Thyroid gland (tissue), 4 donors: ENCODE measurements around the gene CX3CL1. TPM values are rescaled to one million over a fixed set of nuclear protein-coding genes. Genes with fewer than 3 reads are reported as not detected.
A peak's percentile ranks its signal among the peaks of the same experiment; 100 is the strongest.
"Not testable (repeated sequence)": the region's sequence is repeated elsewhere in the genome, so short reads cannot be mapped to it uniquely, and the experiment has no call there.

Experiments used
- DNase-seq, 2 donors: peaks; one replicate each; pipeline ENCODE4 v3.0.0-alpha.2; 2019
- H3K27ac ChIP-seq, 3 donors: fragments of 200-600 bp; sonication (generic); 1 replicate in 2 of 3; 2 replicates in 1 of 3; pipeline ENCODE4 v1.5.1; 2016 to 2019; ENCODE audit warnings: mild to moderate bottlenecking in 1 of 3, moderate library complexity in 1 of 3
- H3K27me3 ChIP-seq: fragments of 200-600 bp; sonication (generic); one replicate; pipeline ENCODE4 v1.5.1; 2019
- H3K36me3 ChIP-seq, 2 donors: fragments of 200-600 bp; sonication (generic); one replicate each; pipeline ENCODE4 v1.5.1; 2016 to 2019
- H3K4me1 ChIP-seq, 2 donors: fragments of 200-600 bp; sonication (generic); one replicate each; pipeline ENCODE4 v1.5.1; 2017 to 2019
- H3K4me3 ChIP-seq, 3 donors: fragments of 200-600 bp; sonication (generic); replicated peaks in 1 of 3; 1 replicate in 2 of 3; 2 replicates in 1 of 3; pipeline ENCODE4 v1.5.1; 2016; ENCODE audit warnings: mild to moderate bottlenecking in 1 of 3
- H3K9me3 ChIP-seq: fragments of 200-600 bp; sonication (generic); one replicate; pipeline ENCODE4 v1.5.1; 2017
- CTCF ChIP-seq, 6 experiments: fragments of 200-600 bp in 3 of 6; fragments of 450-650 bp in 3 of 6; sonication (generic) in 3 of 6; IDR thresholded peaks; one replicate each; pipeline ENCODE4 v1.5.1; 2016 to 2019; ENCODE audit warnings: antibody characterized with exemption in 6 of 6, mild to moderate bottlenecking in 2 of 6, inconsistent platforms in 1 of 6, moderate library complexity in 1 of 6
- POLR2A ChIP-seq, 2 donors: fragments of 450-650 bp; IDR thresholded peaks; one replicate each; pipeline ENCODE4 v1.6.1; 2017; ENCODE audit warnings: antibody characterized with exemption in 2 of 2, mild to moderate bottlenecking in 2 of 2, moderate library complexity in 1 of 2
- WGBS, 2 donors: methylation state at CpG; one replicate each; pipeline ENCODE4 v1.1.5; 2017; 5-methylcytosine and 5-hydroxymethylcytosine counted together
- intact Hi-C: fragments of 100-400 bp; cut with DNase I; formaldehyde crosslinking; loops from one replicate; pipeline ENCODE4 v1.15.1; 2023
- total RNA-seq, 4 donors: library from RNA; depleted of rRNA; stranded (reverse); fragments of >200 nt; gene quantifications; one replicate each; pipeline ENCODE4 v1.2.3, GENCODE V29; 2016

The CX3CL1 gene
- total RNA-seq, 4 donors from 2014 or later = 3.3 to 12.6 (median 10.9) TPM

- Histone ChIP-seq H3K4me1 (peaks cover 5 to 44% of the 10 kb centered on the region in 2 donors), H3K27me3 (no peaks in the 10 kb centered on the region), H3K27ac (peak overlapping the region; percentile 74 to 91 (median 78)), H3K9me3 (no peaks in the 10 kb centered on the region), H3K36me3 (no peaks in the 10 kb centered on the region), H3K4me3 (peak overlapping the region in 1 of 3 donors; percentile 44)
- DNase-seq = no peak
- intact Hi-C loops = no loop called here
- no peak for TF ChIP-seq CTCF (IDR thresholded peaks at IDR 0.05)
- no peak for TF ChIP-seq POLR2A (IDR thresholded peaks at IDR 0.05)
- 70 to 74% methylated on average over 8 to 9 of the region's 9 CpGs for WGBS, 2 donors
Measured at GRCh38 chr16:57373117-57373947, 1.0 kb downstream of the CX3CL1 start.

GRCh38 chr16:57374067-57374534, 1.8 kb downstream of the CX3CL1 start:
- H3K4me1 ChIP-seq = peaks cover 5 to 44% of the 10 kb centered on the region in 2 donors
- intact Hi-C loops = no loop called here
- 52 to 53% methylated on average over 9 of the region's 9 CpGs for WGBS, 2 donors
- TF ChIP-seq CTCF (IDR thresholded peaks at IDR 0.05) (no peak), POLR2A (IDR thresholded peaks at IDR 0.05) (no peak)
- DNase-seq = peak; percentile 15 to 19
- peak overlapping the region; percentile 3 to 91 (median 78) for H3K27ac ChIP-seq
- H3K4me3 ChIP-seq = peak overlapping the region in 1 of 3 donors; percentile 44
- H3K36me3 ChIP-seq = no peaks in the 10 kb centered on the region
- H3K27me3 ChIP-seq = no peaks in the 10 kb centered on the region
- H3K9me3 ChIP-seq = no peaks in the 10 kb centered on the region

- H3K27me3 ChIP-seq, H3K4me3 ChIP-seq, DNase-seq, H3K36me3 ChIP-seq, H3K9me3 ChIP-seq: not testable (repeated sequence)
- 83 to 90% methylated on average over 8 of the region's 8 CpGs for WGBS, 2 donors
- peak overlapping the region in 1 of 3 donors; percentile 17 for H3K27ac ChIP-seq
- intact Hi-C loops = loop anchor here (5.0 kb wide), 1 partner anchor 37 kb away; no protein-coding TSS in a partner anchor
- H3K4me1 ChIP-seq = peaks cover 5 to 44% of the 10 kb centered on the region in 2 donors
Measured at GRCh38 chr16:57374925-57375465, 2.7 kb downstream of the CX3CL1 start.

GRCh38 chr16:57376313-57376818, 4.1 kb downstream of the CX3CL1 start:
- intact Hi-C loops = loop anchor here (5.0 kb wide), 1 partner anchor 36 kb away; no protein-coding TSS in a partner anchor
- H3K4me1 ChIP-seq = peaks cover 5 to 51% of the 10 kb centered on the region in 2 donors
- H3K9me3 ChIP-seq = no peaks in the 10 kb centered on the region
- no peak for DNase-seq
- no peaks in the 10 kb centered on the region for H3K36me3 ChIP-seq
- H3K4me3 ChIP-seq = no peak overlapping the region
- no peak overlapping the region for H3K27ac ChIP-seq
- no peaks in the 10 kb centered on the region for H3K27me3 ChIP-seq
- WGBS, 2 donors = 92 to 93% methylated on average over 3 of the region's 3 CpGs
- TF ChIP-seq POLR2A (IDR thresholded peaks at IDR 0.05) = no peak
- no peak for TF ChIP-seq CTCF (IDR thresholded peaks at IDR 0.05)

- no peak overlapping the region for H3K4me3 ChIP-seq
- peaks cover 0 to under 1% of the 10 kb centered on the region in 2 donors for H3K36me3 ChIP-seq
- TF ChIP-seq POLR2A (IDR thresholded peaks at IDR 0.05) (no peak), CTCF (IDR thresholded peaks at IDR 0.05) (no peak)
- H3K27me3 ChIP-seq = no peaks in the 10 kb centered on the region
- intact Hi-C loops = loop anchor here (5.0 kb wide), 1 partner anchor 35 kb away; no protein-coding TSS in a partner anchor
- no peak for DNase-seq
- WGBS, 2 donors = 50 to 54% methylated on average over 5 of the region's 5 CpGs
- peak overlapping the region in 1 of 3 donors; percentile 6 for H3K27ac ChIP-seq
- H3K4me1 ChIP-seq = peaks cover 5 to 45% of the 10 kb centered on the region in 2 donors
- H3K9me3 ChIP-seq = no peaks in the 10 kb centered on the region
Measured at GRCh38 chr16:57377080-57377841, 5.0 kb downstream of the CX3CL1 start.
